ENCODE data around the gene HIVEP3.

The HIVEP3 gene

GRCh38 chr1:41769068-41769467 is 149.7 kb downstream of the HIVEP3 start:
- no peak for TF ChIP-seq CTCF (IDR thresholded peaks at IDR 0.05)
- no peak overlapping the region for H3K4me3 ChIP-seq (ENCODE audit: low read depth, low read length)
- H3K9ac ChIP-seq = no peak overlapping the region
- no peak overlapping the region for H3K4me2 ChIP-seq (ENCODE audit: low read length)
- no peaks in the 10 kb centered on the region for H3K79me2 ChIP-seq
- no peaks in the 10 kb centered on the region for H3K4me1 ChIP-seq
- H3K9me3 ChIP-seq (ENCODE audit: control insufficient read depth, low read length) = no peaks in the 10 kb centered on the region
- H2AFZ ChIP-seq = no peak overlapping the region
- H3K27ac ChIP-seq = no peak overlapping the region
- no peaks in the 10 kb centered on the region for H3K36me3 ChIP-seq (ENCODE audit: control insufficient read depth, insufficient read depth, low read length)
- no peaks in the 10 kb centered on the region for H3K27me3 ChIP-seq (ENCODE audit: control insufficient read depth, insufficient read depth, low read length)

GRCh38 chr1:41768583-41768982 is 150.1 kb downstream of the HIVEP3 start:
- no peak overlapping the region for H2AFZ ChIP-seq
- no peak overlapping the region for H3K27ac ChIP-seq
- no peak overlapping the region for H3K4me3 ChIP-seq (ENCODE audit: low read depth, low read length)
- no peaks in the 10 kb centered on the region for H3K79me2 ChIP-seq
- H3K4me1 ChIP-seq = no peaks in the 10 kb centered on the region
- H3K27me3 ChIP-seq (ENCODE audit: control insufficient read depth, insufficient read depth, low read length) = no peaks in the 10 kb centered on the region
- no peaks in the 10 kb centered on the region for H3K36me3 ChIP-seq (ENCODE audit: control insufficient read depth, insufficient read depth, low read length)
- H3K9me3 ChIP-seq (ENCODE audit: control insufficient read depth, low read length) = no peaks in the 10 kb centered on the region
- TF ChIP-seq CTCF (IDR thresholded peaks at IDR 0.05) = no peak
- no peak overlapping the region for H3K4me2 ChIP-seq (ENCODE audit: low read length)
- H3K9ac ChIP-seq = no peak overlapping the region

- Histone ChIP-seq H2AFZ (no peak overlapping the region), H3K9ac (no peak overlapping the region), H3K27me3 (ENCODE audit: control insufficient read depth, insufficient read depth, low read length) (no peaks in the 10 kb centered on the region), H3K79me2 (no peaks in the 10 kb centered on the region), H3K4me2 (ENCODE audit: low read length) (no peak overlapping the region), H3K4me3 (ENCODE audit: low read depth, low read length) (no peak overlapping the region), H3K27ac (no peak overlapping the region), H3K9me3 (ENCODE audit: control insufficient read depth, low read length) (no peaks in the 10 kb centered on the region), H3K36me3 (ENCODE audit: control insufficient read depth, insufficient read depth, low read length) (no peaks in the 10 kb centered on the region), H3K4me1 (no peaks in the 10 kb centered on the region)
- no peak for TF ChIP-seq CTCF (IDR thresholded peaks at IDR 0.05)
Measured at GRCh38 chr1:41767534-41768525, 150.9 kb downstream of the HIVEP3 start.

GRCh38 chr1:41766546-41766945 is 152.2 kb downstream of the HIVEP3 start:
- Histone ChIP-seq H3K27ac (no peak overlapping the region), H3K9ac (no peak overlapping the region), H2AFZ (no peak overlapping the region), H3K79me2 (no peaks in the 10 kb centered on the region), H3K27me3 (ENCODE audit: control insufficient read depth, insufficient read depth, low read length) (no peaks in the 10 kb centered on the region), H3K9me3 (ENCODE audit: control insufficient read depth, low read length) (no peaks in the 10 kb centered on the region), H3K4me1 (no peaks in the 10 kb centered on the region), H3K36me3 (ENCODE audit: control insufficient read depth, insufficient read depth, low read length) (no peaks in the 10 kb centered on the region), H3K4me3 (ENCODE audit: low read depth, low read length) (no peak overlapping the region), H3K4me2 (ENCODE audit: low read length) (no peak overlapping the region)
- TF ChIP-seq CTCF (IDR thresholded peaks at IDR 0.05) = no peak

Measured in parathyroid adenoma (tissue), 2 donors.